K562 (cell line): ENCODE measurements around the gene HMGCL. TPM values are rescaled to one million over a fixed set of nuclear protein-coding genes. Genes with fewer than 3 reads are reported as not detected.

Source experiments
- ATAC-seq: fragments of 200-7000 bp; cut with Tn5 transposase; 3 replicates; pipeline ENCODE4 v1.9.1; 2020; ENCODE audit warnings: moderate library complexity
- BruUV-seq: library from RNA; stranded (reverse); fragments of 400-500 nt; replicated peaks from 2 replicates; lab custom pipeline; 2021; lab: Mats Ljungman, UMichigan
- CTCF ChIA-PET: fragments of 300-600 bp; formaldehyde crosslinking; extraction: SDS; loops from one replicate; lab custom pipeline; 2021; ENCODE audit warnings: low intra/inter-chr PET ratio; lab: Yijun Ruan, JAX
- POLR2A ChIA-PET: fragments of 300-600, 350-650 bp; sonication (Branson Sonifier 250); formaldehyde crosslinking; extraction: SDS; loops from one replicate; lab custom pipeline; 2021; ENCODE audit warnings: antibody characterized with exemption, inconsistent platforms; lab: Yijun Ruan, JAX
- DNase-seq, 4 experiments: peaks; one replicate each; pipeline versions ENCODE4 v3.0.0 to v3.0.0-alpha.2; 2011 to 2018; ENCODE audit warnings: low spot score in 3 of 4, mixed read lengths in 3 of 4; ENCODE audit errors: extremely low read depth in 1 of 4
- FAIRE-seq: peaks from 2 replicates; lab custom pipeline; 2011; peaks lifted over from hg19 to GRCh38; lab: Jason Lieb, UNC
- H2AFZ ChIP-seq: 2 replicates; pipeline ENCODE4 v1.6.0; 2011; ENCODE audit warnings: low read depth, low read length, control low read depth, inconsistent platforms
- H3K27ac ChIP-seq: fragments of 200-600 bp; 3 replicates; pipeline ENCODE4 v1.8.0; 2011; ENCODE audit warnings: low read depth, mild to moderate bottlenecking, control low read depth, inconsistent platforms, low read length, moderate library complexity, mixed read lengths; ENCODE audit errors: extremely low read depth
- H3K27me3 ChIP-seq, 2 experiments: fragments of 300-600 bp in 1 of 2; 2 replicates in 1 of 2; 3 replicates in 1 of 2; pipeline versions ENCODE4 v1.6.0 to v1.8.0; 2011; ENCODE audit warnings: inconsistent platforms in 2 of 2, low read length in 2 of 2, mild to moderate bottlenecking in 1 of 2, mixed read lengths in 1 of 2, moderate library complexity in 1 of 2; ENCODE audit not compliant: control insufficient read depth in 2 of 2, insufficient read depth in 2 of 2
- H3K36me3 ChIP-seq: fragments of 300-600 bp; 3 replicates; pipeline ENCODE4 v1.8.0; 2011; ENCODE audit warnings: mild to moderate bottlenecking, low read length, inconsistent platforms; ENCODE audit not compliant: control insufficient read depth, insufficient read depth
- H3K4me1 ChIP-seq, 2 experiments: fragments of 200-600 bp in 1 of 2; replicated peaks in 1 of 2; 2 replicates in 1 of 2; 3 replicates in 1 of 2; pipeline versions ENCODE4 v1.5.1 to v1.8.0; 2011; ENCODE audit warnings: inconsistent platforms in 2 of 2, low read length in 2 of 2, mild to moderate bottlenecking in 1 of 2, mixed read lengths in 1 of 2, moderate library complexity in 1 of 2; ENCODE audit not compliant: control insufficient read depth in 2 of 2, insufficient read depth in 2 of 2
- H3K4me2 ChIP-seq: 2 replicates; pipeline ENCODE4 v1.6.1; 2011; ENCODE audit warnings: low read length, control low read depth, inconsistent platforms, mixed read lengths; ENCODE audit not compliant: insufficient read depth
- H3K4me3 ChIP-seq: fragments of 200-600 bp; sonication (generic), shearing (Covaris generic); 2 replicates; pipeline ENCODE4 v1.5.1; 2016; ENCODE audit warnings: control low read depth, inconsistent platforms
- H3K79me2 ChIP-seq: fragments of 200-600 bp; 3 replicates; pipeline ENCODE4 v1.8.0; 2011; ENCODE audit warnings: low read length, inconsistent platforms; ENCODE audit not compliant: control insufficient read depth, insufficient read depth
- H3K9ac ChIP-seq, 2 experiments: 2 replicates each; pipeline versions ENCODE4 v1.6.0 to v1.6.1; 2011; ENCODE audit warnings: low read depth in 2 of 2, low read length in 2 of 2, control low read depth in 1 of 2, inconsistent platforms in 1 of 2, mild to moderate bottlenecking in 1 of 2, mixed read lengths in 1 of 2; ENCODE audit not compliant: insufficient read depth in 1 of 2
- H3K9me1 ChIP-seq: one replicate; pipeline ENCODE4 v1.6.0; 2011; ENCODE audit warnings: inconsistent platforms, mild to moderate bottlenecking, low read length, moderate library complexity; ENCODE audit not compliant: control insufficient read depth, insufficient read depth
- H3K9me3 ChIP-seq: replicated peaks from 2 replicates; pipeline ENCODE4 v1.5.1; 2011; ENCODE audit warnings: low read depth, low read length, inconsistent platforms; ENCODE audit not compliant: control insufficient read depth, insufficient read depth
- H4K20me1 ChIP-seq: replicated peaks from 2 replicates; pipeline ENCODE4 v1.6.1; 2011; ENCODE audit warnings: low read length, inconsistent platforms, mixed read lengths; ENCODE audit not compliant: control insufficient read depth, insufficient read depth
- BACH1 ChIP-seq: fragments of 200-800 bp; sonication (Bioruptor generic); IDR thresholded peaks from 2 replicates; pipeline ENCODE4 v1.6.1; 2016; ENCODE audit warnings: missing genetic modification characterization, missing compliant biosample characterization
- CCNT2 ChIP-seq: IDR thresholded peaks from 2 replicates; pipeline ENCODE4 v1.6.1; 2011; ENCODE audit warnings: borderline replicate concordance, low read depth, mild to moderate bottlenecking, moderate library complexity, mixed read lengths, low read length; ENCODE audit not compliant: insufficient read length; ENCODE audit errors: extremely low read depth
- E2F1 ChIP-seq: sonication (generic); formaldehyde crosslinking; IDR thresholded peaks from 2 replicates; pipeline ENCODE4 v1.8.1; 2023; ENCODE audit warnings: mild to moderate bottlenecking, missing genetic modification reagents, moderate library complexity
- FOXP4 ChIP-seq: sonication (generic); formaldehyde crosslinking; IDR thresholded peaks from 2 replicates; pipeline ENCODE4 v1.8.0; 2022; ENCODE audit warnings: mild to moderate bottlenecking, missing genetic modification reagents, borderline replicate concordance
- HMG20B ChIP-seq: fragments of 250-450 bp; sonication (Bioruptor Pico); IDR thresholded peaks from 2 replicates; pipeline ENCODE4 v1.5.0; 2021; ENCODE audit warnings: mild to moderate bottlenecking
- NR2C1 ChIP-seq, 2 experiments: fragments of 450-650 bp; IDR thresholded peaks; 2 replicates each; pipeline ENCODE4 v1.6.1; 2017; ENCODE audit warnings: mild to moderate bottlenecking in 2 of 2, antibody characterized with exemption in 1 of 2, inconsistent platforms in 1 of 2, missing compliant biosample characterization in 1 of 2, missing genetic modification characterization in 1 of 2
- SRSF9 ChIP-seq: fragments of 200-400 bp; formaldehyde crosslinking; IDR thresholded peaks from 2 replicates; pipeline ENCODE4 v1.6.1; 2017; ENCODE audit warnings: low read depth, low read length, borderline replicate concordance
- TSHZ1 ChIP-seq: fragments of 250-450 bp; sonication (Bioruptor Pico); IDR thresholded peaks from 2 replicates; pipeline ENCODE4 v1.4.0; 2020; ENCODE audit warnings: mild to moderate bottlenecking, moderate library complexity
- ZEB2 ChIP-seq: fragments of 450-650 bp; IDR thresholded peaks from 2 replicates; pipeline ENCODE4 v1.6.1; 2016
- ZNF280A ChIP-seq: fragments of 450-650 bp; IDR thresholded peaks from 2 replicates; pipeline ENCODE4 v1.6.1; 2018; ENCODE audit warnings: mild to moderate bottlenecking, low read depth; ENCODE audit not compliant: partially characterized antibody
- WGBS: fragments of 100-300 bp; shearing (Covaris generic); methylation state at CpG from one replicate; pipeline ENCODE4 v1.1.6; 2016; ENCODE audit warnings: low coverage, mixed read lengths; ENCODE audit not compliant: insufficient coverage; ENCODE audit errors: missing lambda C conversion rate; 5-methylcytosine and 5-hydroxymethylcytosine counted together
- in situ Hi-C: fragments of 300-500 bp; cut with MboI; formaldehyde crosslinking; loops from 4 replicates; pipeline ENCODE4 v1.15.0; 2018; ENCODE audit warnings: inconsistent platforms, mixed read lengths
- intact Hi-C: fragments of 100-400 bp; cut with micrococcal nuclease; formaldehyde crosslinking; loops from 2 replicates; pipeline ENCODE4 v1.14.2; 2022
- polyA plus RNA-seq, 8 experiments: library from polyadenylated mRNA; depleted of rRNA in 4 of 8; stranded (reverse) in 5 of 8; unstranded in 3 of 8; fragments of >200 nt; fragmentation: Nextera tagmentation in 2 of 8; fragmentation: Illumina TruSeq in 1 of 8; extraction: Ambion mirVana in 2 of 8; extraction: Trizol in 1 of 8; gene quantifications; 2 replicates each; pipeline versions ENCODE4 v1.2.1 to v1.2.3, GENCODE V29; 2011 to 2014; ENCODE audit warnings: inconsistent platforms in 1 of 8, missing spikeins in 1 of 8
- total RNA-seq, 7 experiments: library from RNA; depleted of rRNA in 6 of 7; stranded (reverse); fragments of >200 nt in 6 of 7; fragmentation: Illumina TruSeq in 2 of 7; extraction: Trizol in 2 of 7; gene quantifications; 2 replicates each; pipeline versions ENCODE4 v1.2.1 to v1.2.3, GENCODE V29; 2011 to 2021; ENCODE audit warnings: low replicate concordance in 1 of 7

The HMGCL gene
- total and polyA plus RNA-seq, 9 of the 15 experiments (the other 6 are each of a cell fraction or from before 2014, with no cell fraction given): 18.0 to 82.2 (median 24.2) TPM

GRCh38 chr1:23776217-23776616 is 49.0 kb downstream of the HMGCL start:
- Histone ChIP-seq H4K20me1 (peaks cover 8% of the 10 kb centered on the region; the same call in 1 of the 2 replicates), H3K4me3 (peak overlapping the region; percentile 78; the same call in 1 of the 2 replicates), H3K4me2 (peak overlapping the region; percentile 100), H3K27ac (peak overlapping the region; percentile 44; the same call in 2 of the 3 replicates), H3K9me3 (no peaks in the 10 kb centered on the region), H3K9ac (peak overlapping the region; percentile 6 to 89; a peak in 3 of 4 replicates), H3K36me3 (peaks cover 31% of the 10 kb centered on the region), H3K27me3 (no peaks in the 10 kb centered on the region), H3K79me2 (peaks cover 86% of the 10 kb centered on the region), H3K4me1 (peaks cover 12 to 52% of the 10 kb centered on the region in 2 experiments; a peak in 3 of 5 replicates), H2AFZ (no peak overlapping the region), H3K9me1 (no peaks in the 10 kb centered on the region)
- CTCF ChIA-PET: interaction anchor here (0.6 kb wide), 1 partner anchor 78 kb away, joined by 3 read pairs; no protein-coding TSS in a partner anchor
- in situ Hi-C loops: no loop called here
- WGBS: 44% methylated on average over 2 of the region's 2 CpGs
- no peak for DNase-seq
- POLR2A ChIA-PET: interaction anchor here (0.9 to 7.8 kb wide), 4 partner anchors 16 to 85 kb away, joined by 3 to 197 read pairs (median 4); partner anchors contain the start of genes LYPLA2 and RPL11
- no TSS peak for BruUV-seq
- no peak for ATAC-seq
- TF ChIP-seq E2F1 (CRISPR knock-in tag) (peak; percentile 34; the same call in 1 of the 2 replicates), SRSF9 (no peak), BACH1 (tag) (no peak), HMG20B (CRISPR knock-in tag) (no peak), ZNF280A (no peak), CCNT2 (no peak), ZEB2 (0 out of 2 replicates have a peak, but pooled peaks have one; percentile 10), FOXP4 (CRISPR knock-in tag) (no peak), NR2C1 (IDR thresholded peaks at IDR 0.05) (no peak), NR2C1 (tag; IDR thresholded peaks at IDR 0.05) (no peak), TSHZ1 (CRISPR knock-in tag) (no peak)
- intact Hi-C loops: no loop called here
- no peak for FAIRE-seq
